Erythroblast (primary cell): ENCODE data around the gene IRS1.

Source experiments
- GATA1 ChIP-seq: IDR thresholded peaks from 2 replicates; pipeline ENCODE4 v1.6.1; 2011; ENCODE audit warnings: low read depth, mild to moderate bottlenecking, control low read depth, low read length, moderate library complexity
- POLR2A ChIP-seq: IDR thresholded peaks from 2 replicates; pipeline ENCODE4 v1.6.1; 2011; ENCODE audit warnings: mild to moderate bottlenecking, low read length

DNA sequence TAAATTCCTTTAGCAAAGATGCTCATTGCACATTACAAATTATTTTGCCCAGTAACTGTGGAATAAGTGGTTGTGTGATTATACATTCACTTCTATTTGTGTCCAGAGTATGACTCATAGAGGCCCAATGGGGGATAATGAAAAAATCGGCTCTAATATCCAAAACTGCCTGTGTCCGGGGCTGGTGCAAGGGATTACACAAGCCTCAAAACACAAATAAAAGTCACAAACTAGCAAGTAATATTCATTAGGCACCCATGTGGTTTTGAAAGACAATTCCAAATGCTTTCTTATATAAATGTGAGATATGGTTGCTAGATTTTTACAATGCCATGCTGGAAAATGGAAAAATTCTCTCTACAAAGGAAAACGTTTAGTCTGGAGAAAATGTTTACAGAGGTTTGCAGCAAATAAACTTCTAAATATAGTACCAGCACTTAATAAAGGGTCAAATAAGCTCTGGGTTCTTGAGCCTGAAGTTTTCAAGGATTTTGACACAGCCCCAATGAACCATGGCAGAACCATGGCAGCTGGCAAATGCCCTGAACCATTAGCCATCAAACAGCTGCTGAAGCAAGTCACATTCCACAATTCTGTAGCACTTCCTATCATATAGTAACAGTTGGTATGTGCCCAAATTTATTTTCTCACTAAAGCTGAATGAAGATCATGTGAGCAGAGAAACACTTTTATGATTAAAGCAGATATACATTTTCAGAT is 40.5 kb downstream of the IRS1 start:
- TF ChIP-seq POLR2A, result no peak
- TF ChIP-seq GATA1, result no peak
